Esophagus squamous epithelium (tissue), 4 donors: ENCODE measurements around the gene SENP6.

Source experiments
- CTCF ChIP-seq, 6 experiments: fragments of 450-650 bp in 4 of 6; fragments of 200-600 bp in 2 of 6; sonication (generic) in 2 of 6; IDR thresholded peaks; one replicate each; pipeline ENCODE4 v1.5.1; 2016 to 2019; ENCODE audit warnings: antibody characterized with exemption in 6 of 6, mild to moderate bottlenecking in 4 of 6, moderate library complexity in 4 of 6
- POLR2A ChIP-seq, 4 donors: fragments of 450-650 bp; IDR thresholded peaks; one replicate each; pipeline ENCODE4 v1.6.1; 2017; ENCODE audit warnings: antibody characterized with exemption in 4 of 4, mild to moderate bottlenecking in 4 of 4, moderate library complexity in 3 of 4

- TF ChIP-seq POLR2A (IDR thresholded peaks at IDR 0.05): no peak
- TF ChIP-seq CTCF (IDR thresholded peaks at IDR 0.05): no peak
These were observed 10.8 kb downstream of the SENP6 start for GRCh38 chr6:75612434-75612833.
